H9 (cell line): Measurements from ENCODE around the gene DCBLD1. TPM values are rescaled to one million over a fixed set of nuclear protein-coding genes. Genes with fewer than 3 reads are reported as not detected.

ENCODE experiments used
- DNase-seq: peaks from one replicate; pipeline ENCODE4 v3.0.0-alpha.2; 2017
- H2AFZ ChIP-seq: one replicate; pipeline ENCODE4 v1.6.1; 2013; ENCODE audit warnings: mild to moderate bottlenecking, low read length, control low read depth, moderate library complexity
- H2AK5ac ChIP-seq: 2 replicates; pipeline ENCODE4 v1.6.1; 2013; ENCODE audit warnings: low read length, control low read depth, mixed read lengths; ENCODE audit not compliant: insufficient read length
- H2BK120ac ChIP-seq: one replicate; pipeline ENCODE4 v1.6.1; 2013; ENCODE audit warnings: low read depth, mild to moderate bottlenecking, low read length, control low read depth, inconsistent platforms; ENCODE audit not compliant: poor library complexity, severe bottlenecking
- H2BK12ac ChIP-seq: 2 replicates; pipeline ENCODE4 v1.6.1; 2013; ENCODE audit warnings: low read length, control low read depth, mixed read lengths, low read depth; ENCODE audit not compliant: insufficient read length
- H2BK15ac ChIP-seq: 2 replicates; pipeline ENCODE4 v1.6.1; 2013; ENCODE audit warnings: low read depth, low read length, control low read depth
- H2BK20ac ChIP-seq: one replicate; pipeline ENCODE4 v1.6.1; 2013; ENCODE audit warnings: low read depth, mild to moderate bottlenecking, low read length, control low read depth, inconsistent platforms; ENCODE audit not compliant: poor library complexity, severe bottlenecking
- H2BK5ac ChIP-seq: 2 replicates; pipeline ENCODE4 v1.6.1; 2013; ENCODE audit warnings: low read length, control low read depth, mixed read lengths; ENCODE audit not compliant: insufficient read length
- H3K14ac ChIP-seq: 2 replicates; pipeline ENCODE4 v1.6.1; 2013; ENCODE audit warnings: low read length, control low read depth; ENCODE audit not compliant: insufficient read depth
- H3K18ac ChIP-seq: 2 replicates; pipeline ENCODE4 v1.6.1; 2013; ENCODE audit warnings: low read depth, mild to moderate bottlenecking, mixed read lengths, low read length, control low read depth; ENCODE audit not compliant: insufficient read length
- H3K23ac ChIP-seq: 2 replicates; pipeline ENCODE4 v1.6.1; 2013; ENCODE audit warnings: low read length, control low read depth, mixed read lengths, low read depth; ENCODE audit not compliant: insufficient read length
- H3K23me2 ChIP-seq: 2 replicates; pipeline ENCODE4 v1.6.1; 2013; ENCODE audit warnings: low read depth, mild to moderate bottlenecking, mixed read lengths, low read length, control low read depth; ENCODE audit not compliant: insufficient read length, poor library complexity, severe bottlenecking
- H3K27ac ChIP-seq: 2 replicates; pipeline ENCODE4 v1.5.1; 2013; ENCODE audit warnings: low read length, control low read depth, mixed read lengths, low read depth; ENCODE audit not compliant: insufficient read length
- H3K27me3 ChIP-seq: 2 replicates; pipeline ENCODE4 v1.6.1; 2013; ENCODE audit warnings: low read length, control low read depth, inconsistent platforms; ENCODE audit not compliant: insufficient read depth
- H3K4ac ChIP-seq: 2 replicates; pipeline ENCODE4 v1.6.1; 2013; ENCODE audit warnings: low read depth, mild to moderate bottlenecking, control low read depth, inconsistent platforms, low read length, moderate library complexity
- H3K4me1 ChIP-seq: 2 replicates; pipeline ENCODE4 v1.6.1; 2013; ENCODE audit warnings: low read length, control low read depth, inconsistent platforms; ENCODE audit not compliant: insufficient read depth
- H3K4me2 ChIP-seq: 2 replicates; pipeline ENCODE4 v1.6.1; 2013; ENCODE audit warnings: low read length, control low read depth, mixed read lengths; ENCODE audit not compliant: insufficient read length, insufficient read depth
- H3K56ac ChIP-seq: 2 replicates; pipeline ENCODE4 v1.6.1; 2013; ENCODE audit warnings: low read depth, mild to moderate bottlenecking, mixed read lengths, low read length, control low read depth; ENCODE audit not compliant: insufficient read length
- H3K79me1 ChIP-seq: 2 replicates; pipeline ENCODE4 v1.6.1; 2013; ENCODE audit warnings: low read depth, mild to moderate bottlenecking, moderate library complexity, low read length, control low read depth, inconsistent platforms; ENCODE audit not compliant: insufficient read depth, poor library complexity, severe bottlenecking
- H3K79me2 ChIP-seq: 2 replicates; pipeline ENCODE4 v1.6.1; 2013; ENCODE audit warnings: low read length, control low read depth, inconsistent platforms; ENCODE audit not compliant: insufficient read depth
- H3K9ac ChIP-seq: 2 replicates; pipeline ENCODE4 v1.6.1; 2013; ENCODE audit warnings: low read length, control low read depth, mixed read lengths; ENCODE audit not compliant: insufficient read length; ENCODE audit errors: extremely low read depth
- H3K9me3 ChIP-seq: one replicate; pipeline ENCODE4 v1.6.1; 2013; ENCODE audit warnings: low read depth, low read length, inconsistent platforms; ENCODE audit not compliant: control insufficient read depth
- H3T11ph ChIP-seq: one replicate; pipeline ENCODE4 v1.6.1; 2013; ENCODE audit warnings: mild to moderate bottlenecking, low read length, control low read depth, inconsistent platforms
- H4K20me1 ChIP-seq: one replicate; pipeline ENCODE4 v1.6.1; 2013; ENCODE audit not compliant: control insufficient read depth, insufficient read length, insufficient read depth
- H4K5ac ChIP-seq: 2 replicates; pipeline ENCODE4 v1.6.1; 2013; ENCODE audit warnings: low read depth, mild to moderate bottlenecking, mixed read lengths, low read length, control low read depth; ENCODE audit not compliant: insufficient read length
- H4K8ac ChIP-seq: replicated peaks from 2 replicates; pipeline ENCODE4 v1.6.1; 2013; ENCODE audit warnings: low read length, control low read depth, mixed read lengths, low read depth; ENCODE audit not compliant: insufficient read length
- H4K91ac ChIP-seq: 2 replicates; pipeline ENCODE4 v1.6.1; 2013; ENCODE audit warnings: low read depth, mild to moderate bottlenecking, moderate library complexity, mixed read lengths, low read length, control low read depth; ENCODE audit not compliant: insufficient read length
- H3K27ac Mint-ChIP-seq, 3 experiments: 2 replicates in 2 of 3; 3 replicates in 1 of 3; pipeline ENCODE4 v1.8.0; 2020 to 2021; ENCODE audit warnings: mixed read lengths in 3 of 3, mild to moderate bottlenecking in 1 of 3, moderate library complexity in 1 of 3
- H3K27me3 Mint-ChIP-seq: 2 replicates; pipeline ENCODE4 v1.8.0; 2021; ENCODE audit warnings: low read depth, mild to moderate bottlenecking, moderate library complexity, mixed read lengths
- H3K36me3 Mint-ChIP-seq, 3 experiments: 2 replicates in 2 of 3; 3 replicates in 1 of 3; pipeline ENCODE4 v1.8.0; 2020 to 2021; ENCODE audit warnings: low read depth in 3 of 3, mixed read lengths in 3 of 3; ENCODE audit not compliant: insufficient read depth in 1 of 3
- H3K4me1 Mint-ChIP-seq, 2 experiments: 2 replicates each; pipeline ENCODE4 v1.8.0; 2020; ENCODE audit warnings: mixed read lengths in 2 of 2
- H3K4me3 Mint-ChIP-seq, 2 experiments: 2 replicates in 1 of 2; 3 replicates in 1 of 2; pipeline ENCODE4 v1.8.0; 2020 to 2021; ENCODE audit warnings: mild to moderate bottlenecking in 2 of 2, mixed read lengths in 2 of 2, moderate library complexity in 1 of 2
- H3K9me3 Mint-ChIP-seq, 2 experiments: 2 replicates in 1 of 2; 3 replicates in 1 of 2; pipeline ENCODE4 v1.8.0; 2020; ENCODE audit warnings: mild to moderate bottlenecking in 2 of 2, mixed read lengths in 2 of 2, moderate library complexity in 1 of 2
- WGBS: extraction: QIAGEN DNeasy Blood & Tissue Kit; methylation state at CpG from one replicate; pipeline ENCODE4 v1.1.7; 2013; ENCODE audit warnings: missing lambda C conversion rate, low lambda C conversion rate, mixed read lengths; ENCODE audit not compliant: insufficient read length; ENCODE audit errors: extremely low coverage; 5-methylcytosine and 5-hydroxymethylcytosine counted together
- total RNA-seq: library from RNA; stranded (reverse); gene quantifications from 2 replicates; pipeline ENCODE4 v1.2.1, GENCODE V29; 2021
- TF ChIP-seq, protein P1 (sequence below): fragments of 200-600 bp; sonication (generic); conservative IDR thresholded peaks from 3 replicates; pipeline ENCODE4 v1.8.0; 2021; ENCODE audit warnings: antibody characterized with exemption, mild to moderate bottlenecking

Gene DCBLD1
- total RNA-seq, 1 experiment from 2014 or later, result 10.1 TPM

DNA sequence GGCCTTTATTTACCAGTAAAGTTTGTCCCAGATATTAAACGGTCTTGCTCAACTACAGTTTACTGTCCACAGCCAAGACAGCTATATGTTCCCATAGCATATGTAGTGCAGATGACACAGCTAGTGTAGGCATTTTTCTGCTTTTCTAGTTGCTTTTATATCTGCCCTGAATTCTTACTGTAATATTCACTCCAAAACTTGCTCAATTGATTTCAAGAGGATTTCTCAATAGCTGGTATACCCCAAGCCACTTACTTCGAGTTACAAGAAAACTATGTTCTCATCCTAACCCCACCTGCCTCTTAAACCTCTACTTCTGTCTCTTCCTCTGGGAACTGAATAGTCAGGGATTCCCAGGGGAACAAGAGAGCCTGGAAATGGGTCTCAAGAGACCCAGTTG, 37.9 kb upstream of the DCBLD1 start:
- no peak overlapping the region for H2BK120ac ChIP-seq
- no peak overlapping the region for H2BK15ac ChIP-seq
- H2BK5ac ChIP-seq, result no peak overlapping the region
- H3K23ac ChIP-seq, result no peak overlapping the region
- H3K4me1 ChIP-seq, result no peaks in the 10 kb centered on the region
- no peaks in the 10 kb centered on the region; the same call in 1 of the 2 replicates for H3K27me3 Mint-ChIP-seq
- no peaks in the 10 kb centered on the region for H3K79me2 ChIP-seq
- H3K18ac ChIP-seq, result no peak overlapping the region
- H3K9ac ChIP-seq, result no peak overlapping the region
- TF ChIP-seq, protein P1, sequence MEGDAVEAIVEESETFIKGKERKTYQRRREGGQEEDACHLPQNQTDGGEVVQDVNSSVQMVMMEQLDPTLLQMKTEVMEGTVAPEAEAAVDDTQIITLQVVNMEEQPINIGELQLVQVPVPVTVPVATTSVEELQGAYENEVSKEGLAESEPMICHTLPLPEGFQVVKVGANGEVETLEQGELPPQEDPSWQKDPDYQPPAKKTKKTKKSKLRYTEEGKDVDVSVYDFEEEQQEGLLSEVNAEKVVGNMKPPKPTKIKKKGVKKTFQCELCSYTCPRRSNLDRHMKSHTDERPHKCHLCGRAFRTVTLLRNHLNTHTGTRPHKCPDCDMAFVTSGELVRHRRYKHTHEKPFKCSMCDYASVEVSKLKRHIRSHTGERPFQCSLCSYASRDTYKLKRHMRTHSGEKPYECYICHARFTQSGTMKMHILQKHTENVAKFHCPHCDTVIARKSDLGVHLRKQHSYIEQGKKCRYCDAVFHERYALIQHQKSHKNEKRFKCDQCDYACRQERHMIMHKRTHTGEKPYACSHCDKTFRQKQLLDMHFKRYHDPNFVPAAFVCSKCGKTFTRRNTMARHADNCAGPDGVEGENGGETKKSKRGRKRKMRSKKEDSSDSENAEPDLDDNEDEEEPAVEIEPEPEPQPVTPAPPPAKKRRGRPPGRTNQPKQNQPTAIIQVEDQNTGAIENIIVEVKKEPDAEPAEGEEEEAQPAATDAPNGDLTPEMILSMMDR, result no peak
- H4K8ac ChIP-seq, result no peak overlapping the region
- no peak overlapping the region for H3K27ac Mint-ChIP-seq
- H3K4ac ChIP-seq, result no peak overlapping the region
- no peak overlapping the region for H2AK5ac ChIP-seq
- no peak overlapping the region for H3K4me3 Mint-ChIP-seq
- H3K79me1 ChIP-seq, result no peaks in the 10 kb centered on the region
- H3K14ac ChIP-seq, result no peak overlapping the region
- H3K4me2 ChIP-seq, result no peak overlapping the region
- H3K36me3 Mint-ChIP-seq, result peaks cover 0 to 3% (median 2%) of the 10 kb centered on the region in 3 experiments; a peak in 4 of 7 replicates
- no peak overlapping the region for H3K27ac ChIP-seq
- no CpG with 5 or more reads among the region's 2 CpGs for WGBS
- no peak overlapping the region for H3K56ac ChIP-seq
- H2BK12ac ChIP-seq, result no peak overlapping the region
- no peaks in the 10 kb centered on the region for H3K27me3 ChIP-seq
- no peak overlapping the region for H2BK20ac ChIP-seq
- peaks cover 2 to 5% of the 10 kb centered on the region in 2 experiments; a peak in 3 of 5 replicates for H3K9me3 Mint-ChIP-seq
- peaks cover 4 to 6% of the 10 kb centered on the region in 2 experiments; a peak in 3 of 4 replicates for H3K4me1 Mint-ChIP-seq
- H3K23me2 ChIP-seq, result no peaks in the 10 kb centered on the region
- no peak overlapping the region for H2AFZ ChIP-seq
- H4K91ac ChIP-seq, result no peak overlapping the region
- DNase-seq, result no peak
- H4K5ac ChIP-seq, result no peak overlapping the region
- no peak overlapping the region for H3T11ph ChIP-seq
- no peaks in the 10 kb centered on the region for H4K20me1 ChIP-seq
- H3K9me3 ChIP-seq, result no peaks in the 10 kb centered on the region
